K562 (cell line): Measurements from ENCODE around the gene ZGLP1. TPM values are rescaled to one million over a fixed set of nuclear protein-coding genes. Genes with fewer than 3 reads are reported as not detected.

ENCODE experiments used
- BDP1 ChIP-seq: IDR thresholded peaks from 3 replicates; pipeline ENCODE4 v1.6.1; 2011; ENCODE audit not compliant: insufficient read length, insufficient read depth
- BRCA1 ChIP-seq, 2 experiments: fragments of 450-650 bp in 1 of 2; sonication (generic) in 1 of 2; formaldehyde crosslinking in 1 of 2; IDR thresholded peaks; 2 replicates each; pipeline versions ENCODE4 v1.5.0 to v1.6.1; 2017 to 2020; ENCODE audit warnings: mild to moderate bottlenecking in 1 of 2, missing genetic modification reagents in 1 of 2
- DDX20 ChIP-seq: fragments of 450-650 bp; IDR thresholded peaks from 2 replicates; pipeline ENCODE4 v1.6.1; 2016; ENCODE audit warnings: missing genetic modification characterization, low read depth, mild to moderate bottlenecking, missing compliant biosample characterization, moderate library complexity
- EP300 ChIP-seq: IDR thresholded peaks from 2 replicates; pipeline ENCODE4 v1.6.1; 2012; ENCODE audit warnings: low read length, improper control_type of control experiment
- MECOM ChIP-seq: fragments of 250-450 bp; sonication (Bioruptor Pico); IDR thresholded peaks from 2 replicates; pipeline ENCODE4 v1.8.0; 2022; ENCODE audit warnings: inconsistent platforms
- MEF2A ChIP-seq: IDR thresholded peaks from 2 replicates; pipeline ENCODE4 v1.6.1; 2011; ENCODE audit warnings: low read depth, mild to moderate bottlenecking, low read length, moderate library complexity; ENCODE audit not compliant: control insufficient read depth
- NRF1 ChIP-seq, 2 experiments: fragments of 450-650 bp; IDR thresholded peaks in 1 of 2; conservative IDR thresholded peaks in 1 of 2; 2 replicates each; pipeline ENCODE4 v1.6.1; 2014; ENCODE audit warnings: mild to moderate bottlenecking in 2 of 2
- NUFIP1 ChIP-seq: fragments of 450-650 bp; IDR thresholded peaks from 2 replicates; pipeline ENCODE4 v1.6.1; 2018; ENCODE audit not compliant: partially characterized antibody
- PHB ChIP-seq: fragments of 250-450 bp; sonication (Bioruptor Pico); IDR thresholded peaks from 2 replicates; pipeline ENCODE4 v1.5.0; 2021
- PHF21A ChIP-seq: fragments of 450-650 bp; IDR thresholded peaks from 2 replicates; pipeline ENCODE4 v1.6.1; 2017; ENCODE audit warnings: low read depth, borderline replicate concordance
- POLR2A ChIP-seq: fragments of 450-650 bp; conservative IDR thresholded peaks from 2 replicates; pipeline ENCODE4 v1.6.1; 2016
- RAD21 ChIP-seq, 2 experiments: fragments of 250-450 bp in 1 of 2; fragments of 450-650 bp in 1 of 2; sonication (Bioruptor Pico) in 1 of 2; formaldehyde crosslinking in 1 of 2; IDR thresholded peaks in 1 of 2; conservative IDR thresholded peaks in 1 of 2; 2 replicates each; pipeline versions ENCODE4 v1.4.0 to v1.8.0; 2020 to 2022; ENCODE audit warnings: mild to moderate bottlenecking in 2 of 2, moderate library complexity in 1 of 2
- RNF2 ChIP-seq: sonication (generic); IDR thresholded peaks from 2 replicates; pipeline ENCODE4 v1.6.1; 2016
- TAF7 ChIP-seq: fragments of 450-650 bp; IDR thresholded peaks from 2 replicates; pipeline ENCODE4 v1.6.1; 2016; ENCODE audit warnings: missing genetic modification characterization, missing compliant biosample characterization
- TAL1 ChIP-seq: fragments of 450-650 bp; IDR thresholded peaks from 2 replicates; pipeline ENCODE4 v1.6.1; 2016; ENCODE audit warnings: mild to moderate bottlenecking
- ZBED1 ChIP-seq: IDR thresholded peaks from 2 replicates; pipeline ENCODE4 v1.6.1; 2014
- ZFP1 ChIP-seq: fragments of 450-650 bp; formaldehyde crosslinking; IDR thresholded peaks from 2 replicates; pipeline ENCODE4 v1.4.0; 2020; ENCODE audit warnings: mild to moderate bottlenecking, mixed read lengths
- ZFP30 ChIP-seq: fragments of 250-450 bp; sonication (Bioruptor Pico); IDR thresholded peaks from 2 replicates; pipeline ENCODE4 v1.8.0; 2022; ENCODE audit warnings: moderate library complexity, mild to moderate bottlenecking, inconsistent platforms, borderline replicate concordance
- ZNF184 ChIP-seq: sonication (generic); formaldehyde crosslinking; IDR thresholded peaks from 2 replicates; pipeline ENCODE4 v1.5.0; 2020; ENCODE audit warnings: missing genetic modification reagents
- ZNF561 ChIP-seq: fragments of 450-650 bp; formaldehyde crosslinking; conservative IDR thresholded peaks from 2 replicates; pipeline ENCODE4 v1.4.0; 2020; ENCODE audit warnings: mild to moderate bottlenecking, moderate library complexity
- ZNF584 ChIP-seq: fragments of 200-800 bp; sonication (Bioruptor generic); IDR thresholded peaks from 2 replicates; pipeline ENCODE4 v1.6.1; 2016; ENCODE audit warnings: low read depth, mild to moderate bottlenecking, missing genetic modification characterization, missing compliant biosample characterization
- ZNF699 ChIP-seq: fragments of 250-450 bp; sonication (Bioruptor Pico); IDR thresholded peaks from 2 replicates; pipeline ENCODE4 v1.8.0; 2021; ENCODE audit warnings: mild to moderate bottlenecking, moderate library complexity; ENCODE audit not compliant: insufficient replicate concordance
- ZNF717 ChIP-seq: fragments of 250-450 bp; sonication (Bioruptor Pico); IDR thresholded peaks from 2 replicates; pipeline ENCODE4 v1.5.0; 2021
- polyA plus RNA-seq, 8 experiments: library from polyadenylated mRNA; depleted of rRNA in 4 of 8; stranded (reverse) in 5 of 8; unstranded in 3 of 8; fragments of >200 nt; fragmentation: Nextera tagmentation in 2 of 8; fragmentation: Illumina TruSeq in 1 of 8; extraction: Ambion mirVana in 2 of 8; extraction: Trizol in 1 of 8; gene quantifications; 2 replicates each; pipeline versions ENCODE4 v1.2.1 to v1.2.3, GENCODE V29; 2011 to 2014; ENCODE audit warnings: inconsistent platforms in 1 of 8, missing spikeins in 1 of 8
- total RNA-seq, 7 experiments: library from RNA; depleted of rRNA in 6 of 7; stranded (reverse); fragments of >200 nt in 6 of 7; fragmentation: Illumina TruSeq in 2 of 7; extraction: Trizol in 2 of 7; gene quantifications; 2 replicates each; pipeline versions ENCODE4 v1.2.1 to v1.2.3, GENCODE V29; 2011 to 2021; ENCODE audit warnings: low replicate concordance in 1 of 7
- TF ChIP-seq, protein P1 (sequence below): fragments of 250-450 bp; sonication (Bioruptor Pico); IDR thresholded peaks from 2 replicates; pipeline ENCODE4 v1.8.0; 2021; ENCODE audit warnings: mild to moderate bottlenecking, moderate library complexity
- TF ChIP-seq, protein P2 (sequence below): IDR thresholded peaks from 3 replicates; pipeline ENCODE4 v1.6.1; 2011; ENCODE audit warnings: borderline replicate concordance, mild to moderate bottlenecking; ENCODE audit not compliant: insufficient read length, insufficient read depth
- TF ChIP-seq, protein P3 (sequence below): fragments of 250-450 bp; sonication (Bioruptor Pico); IDR thresholded peaks from 2 replicates; pipeline ENCODE4 v1.4.0; 2020
- TF ChIP-seq, protein P4 (sequence below): fragments of 450-650 bp; conservative IDR thresholded peaks from 2 replicates; pipeline ENCODE4 v1.6.1; 2016; ENCODE audit warnings: missing genetic modification characterization, low read depth, mild to moderate bottlenecking, missing compliant biosample characterization, moderate library complexity

The ZGLP1 gene
- total and polyA plus RNA-seq, 9 of the 15 experiments (the other 6 are each of a cell fraction or from before 2014, with no cell fraction given) = 0.24 to 4.5 (median 2.2) TPM

DNA sequence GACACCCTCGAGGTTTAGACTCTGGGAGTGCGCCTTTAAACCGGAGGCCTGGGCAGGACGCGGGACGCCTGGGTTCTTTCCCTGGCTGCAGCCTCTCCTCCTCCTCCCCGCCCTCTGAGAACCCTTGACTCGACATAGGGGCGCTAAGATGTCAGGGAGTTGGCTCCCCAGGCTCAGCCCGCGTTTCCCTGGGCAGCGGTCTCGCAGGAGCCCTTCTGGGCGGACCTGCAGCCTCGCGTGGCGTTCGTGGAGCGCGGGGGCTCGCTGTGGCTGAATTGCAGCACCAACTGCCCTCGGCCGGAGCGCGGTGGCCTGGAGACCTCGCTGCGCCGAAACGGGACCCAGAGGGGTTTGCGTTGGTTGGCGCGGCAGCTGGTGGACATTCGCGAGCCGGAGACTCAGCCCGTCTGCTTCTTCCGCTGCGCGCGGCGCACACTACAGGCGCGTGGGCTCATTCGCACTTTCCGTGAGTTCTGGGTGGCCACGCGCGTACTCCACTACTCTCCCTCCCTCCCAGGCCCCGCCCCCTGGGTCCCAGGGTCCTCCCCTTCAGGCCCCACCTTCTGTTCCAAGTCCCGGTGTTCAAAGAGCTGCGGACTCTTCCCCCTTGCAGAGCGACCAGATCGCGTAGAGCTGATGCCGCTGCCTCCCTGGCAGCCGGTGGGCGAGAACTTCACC lies 18.6 kb downstream of the ZGLP1 start (continued):
- TF ChIP-seq, protein P1, sequence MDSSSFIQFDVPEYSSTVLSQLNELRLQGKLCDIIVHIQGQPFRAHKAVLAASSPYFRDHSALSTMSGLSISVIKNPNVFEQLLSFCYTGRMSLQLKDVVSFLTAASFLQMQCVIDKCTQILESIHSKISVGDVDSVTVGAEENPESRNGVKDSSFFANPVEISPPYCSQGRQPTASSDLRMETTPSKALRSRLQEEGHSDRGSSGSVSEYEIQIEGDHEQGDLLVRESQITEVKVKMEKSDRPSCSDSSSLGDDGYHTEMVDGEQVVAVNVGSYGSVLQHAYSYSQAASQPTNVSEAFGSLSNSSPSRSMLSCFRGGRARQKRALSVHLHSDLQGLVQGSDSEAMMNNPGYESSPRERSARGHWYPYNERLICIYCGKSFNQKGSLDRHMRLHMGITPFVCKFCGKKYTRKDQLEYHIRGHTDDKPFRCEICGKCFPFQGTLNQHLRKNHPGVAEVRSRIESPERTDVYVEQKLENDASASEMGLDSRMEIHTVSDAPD (CRISPR knock-in tag) = no peak
- TF ChIP-seq ZNF584 (no peak), ZNF561 (CRISPR knock-in tag) (no peak), NRF1 (conservative IDR thresholded peaks at IDR 0.05 in 1 of 2, IDR thresholded peaks at IDR 0.05 in 1 of 2) (peak; percentile 53 to 59; a peak in 3 of 4 replicates), MEF2A (no peak), PHF21A (no peak), POLR2A (peak; percentile 84), PHB (no peak), ZNF184 (CRISPR knock-in tag) (no peak), TAL1 (no peak), NUFIP1 (no peak), ZNF717 (no peak), BDP1 (no peak), ZFP30 (CRISPR knock-in tag) (no peak), BRCA1 (IDR thresholded peaks at IDR 0.05) (no peak), BRCA1 (CRISPR knock-in tag; IDR thresholded peaks at IDR 0.05) (0 out of 2 replicates have a peak, but pooled peaks have one; percentile 9), RNF2 (no peak), ZFP1 (CRISPR knock-in tag) (no peak), RAD21 (CRISPR knock-in tag; conservative IDR thresholded peaks at IDR 0.05 in 1 of 2, IDR thresholded peaks at IDR 0.05 in 1 of 2) (no peak), ZNF699 (no peak), EP300 (0 out of 2 replicates have a peak, but pooled peaks have one; percentile 3), MECOM (CRISPR knock-in tag) (no peak), TAF7 (tag) (no peak), DDX20 (tag) (no peak), ZBED1 (no peak; the same call in none of the 2 replicates)
- TF ChIP-seq, protein P2, sequence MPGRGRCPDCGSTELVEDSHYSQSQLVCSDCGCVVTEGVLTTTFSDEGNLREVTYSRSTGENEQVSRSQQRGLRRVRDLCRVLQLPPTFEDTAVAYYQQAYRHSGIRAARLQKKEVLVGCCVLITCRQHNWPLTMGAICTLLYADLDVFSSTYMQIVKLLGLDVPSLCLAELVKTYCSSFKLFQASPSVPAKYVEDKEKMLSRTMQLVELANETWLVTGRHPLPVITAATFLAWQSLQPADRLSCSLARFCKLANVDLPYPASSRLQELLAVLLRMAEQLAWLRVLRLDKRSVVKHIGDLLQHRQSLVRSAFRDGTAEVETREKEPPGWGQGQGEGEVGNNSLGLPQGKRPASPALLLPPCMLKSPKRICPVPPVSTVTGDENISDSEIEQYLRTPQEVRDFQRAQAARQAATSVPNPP = no peak
- TF ChIP-seq, protein P3, sequence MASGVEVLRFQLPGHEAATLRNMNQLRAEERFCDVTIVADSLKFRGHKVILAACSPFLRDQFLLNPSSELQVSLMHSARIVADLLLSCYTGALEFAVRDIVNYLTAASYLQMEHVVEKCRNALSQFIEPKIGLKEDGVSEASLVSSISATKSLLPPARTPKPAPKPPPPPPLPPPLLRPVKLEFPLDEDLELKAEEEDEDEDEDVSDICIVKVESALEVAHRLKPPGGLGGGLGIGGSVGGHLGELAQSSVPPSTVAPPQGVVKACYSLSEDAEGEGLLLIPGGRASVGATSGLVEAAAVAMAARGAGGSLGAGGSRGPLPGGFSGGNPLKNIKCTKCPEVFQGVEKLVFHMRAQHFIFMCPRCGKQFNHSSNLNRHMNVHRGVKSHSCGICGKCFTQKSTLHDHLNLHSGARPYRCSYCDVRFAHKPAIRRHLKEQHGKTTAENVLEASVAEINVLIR = no peak
- TF ChIP-seq, protein P4, sequence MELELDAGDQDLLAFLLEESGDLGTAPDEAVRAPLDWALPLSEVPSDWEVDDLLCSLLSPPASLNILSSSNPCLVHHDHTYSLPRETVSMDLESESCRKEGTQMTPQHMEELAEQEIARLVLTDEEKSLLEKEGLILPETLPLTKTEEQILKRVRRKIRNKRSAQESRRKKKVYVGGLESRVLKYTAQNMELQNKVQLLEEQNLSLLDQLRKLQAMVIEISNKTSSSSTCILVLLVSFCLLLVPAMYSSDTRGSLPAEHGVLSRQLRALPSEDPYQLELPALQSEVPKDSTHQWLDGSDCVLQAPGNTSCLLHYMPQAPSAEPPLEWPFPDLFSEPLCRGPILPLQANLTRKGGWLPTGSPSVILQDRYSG = no peak
